NT2/D1 (cell line): Measurements from ENCODE around the gene AMOT.

Source experiments
- YY1 ChIP-seq: IDR thresholded peaks from 2 replicates; pipeline ENCODE4 v1.6.1; 2011; ENCODE audit not compliant: insufficient read length, insufficient read depth
- ZNF274 ChIP-seq: IDR thresholded peaks from 2 replicates; pipeline ENCODE4 v1.6.1; 2011; ENCODE audit warnings: mild to moderate bottlenecking, low read depth, low read length

DNA sequence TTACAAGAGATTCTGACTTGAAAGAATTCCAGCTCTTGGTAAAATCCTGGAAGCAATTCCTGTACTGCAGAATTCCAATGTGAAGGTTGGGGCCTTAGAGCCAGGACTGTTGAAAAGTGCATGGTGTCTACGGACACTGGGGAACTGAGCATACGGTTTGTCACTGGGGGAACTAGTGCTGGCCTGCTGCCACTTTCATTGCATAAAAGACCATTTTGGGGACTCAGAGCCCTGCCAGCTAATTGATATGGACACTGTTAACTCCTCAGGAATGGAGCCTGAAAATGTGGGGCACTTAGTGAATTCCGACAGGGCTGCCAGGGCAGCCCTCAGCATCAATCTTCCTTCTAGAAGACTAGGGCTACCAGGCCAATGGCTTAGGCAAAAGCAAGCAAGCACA, 55.9 kb downstream of the AMOT start:
- TF ChIP-seq ZNF274 (no peak), YY1 (no peak)
